Prostate gland (tissue), 2 donors: ENCODE results near the gene CTBP2. TPM values are rescaled to one million over a fixed set of nuclear protein-coding genes. Genes with fewer than 3 reads are reported as not detected.

Source experiments
- DNase-seq: peaks from one replicate; pipeline ENCODE4 v3.0.0-alpha.2; 2019; ENCODE audit warnings: low spot score
- H3K27ac ChIP-seq, 2 donors: fragments of 200-600 bp; sonication (generic); 2 replicates each; pipeline ENCODE4 v1.5.1; 2017 to 2019
- H3K27me3 ChIP-seq: fragments of 200-600 bp; sonication (generic); replicated peaks from 2 replicates; pipeline ENCODE4 v1.5.1; 2019; ENCODE audit not compliant: insufficient read depth
- H3K36me3 ChIP-seq, 2 donors: fragments of 200-600 bp; sonication (generic); 1 replicate in 1 of 2; 2 replicates in 1 of 2; pipeline versions ENCODE4 v1.5.1 to v1.8.1; 2017 to 2019
- H3K4me1 ChIP-seq: fragments of 200-600 bp; sonication (generic); replicated peaks from 2 replicates; pipeline ENCODE4 v1.5.1; 2019
- H3K4me3 ChIP-seq, 2 donors: fragments of 200-600 bp; sonication (generic); 2 replicates each; pipeline ENCODE4 v1.5.1; 2017 to 2019
- H3K9me3 ChIP-seq: fragments of 200-600 bp; sonication (generic); 2 replicates; pipeline ENCODE4 v1.5.1; 2017
- POLR2A ChIP-seq: fragments of 450-650 bp; IDR thresholded peaks from one replicate; pipeline ENCODE4 v1.6.1; 2016; ENCODE audit warnings: antibody characterized with exemption, mild to moderate bottlenecking
- POLR2AphosphoS5 ChIP-seq: sonication (generic); formaldehyde crosslinking; IDR thresholded peaks from one replicate; pipeline ENCODE4 v1.6.1; 2017; ENCODE audit warnings: antibody characterized with exemption
- WGBS: methylation state at CpG from one replicate; pipeline ENCODE4 v1.1.5; 2018; 5-methylcytosine and 5-hydroxymethylcytosine counted together
- intact Hi-C: fragments of 100-400 bp; cut with DNase I; formaldehyde crosslinking; loops from one replicate; pipeline ENCODE4 v1.14.2; 2022
- total RNA-seq, 2 donors: library from RNA; depleted of rRNA; stranded (reverse); fragments of >200 nt; gene quantifications; one replicate each; pipeline ENCODE4 v1.1.0, GENCODE V29; 2016
- TF ChIP-seq, protein P1 (sequence below), 4 experiments: fragments of 200-600 bp in 2 of 4; fragments of 450-650 bp in 2 of 4; sonication (generic) in 2 of 4; IDR thresholded peaks; 1 replicate in 3 of 4; 2 replicates in 1 of 4; pipeline ENCODE4 v1.5.1; 2016 to 2019; ENCODE audit warnings: antibody characterized with exemption in 4 of 4, mild to moderate bottlenecking in 2 of 4, moderate library complexity in 2 of 4

Gene CTBP2
- total RNA-seq, 2 donors from 2014 or later = 70.2 to 89.7 TPM

- H3K36me3 ChIP-seq = no peaks in the 10 kb centered on the region
- intact Hi-C loops = loop anchor here (5.0 to 10.0 kb wide), 3 partner anchors 40 to 243 kb away; no protein-coding TSS in a partner anchor
- WGBS = 24% methylated on average over 3 of the region's 3 CpGs
- peak overlapping the region; percentile 96 to 99 for H3K27ac ChIP-seq
- H3K4me1 ChIP-seq = peaks cover 24% of the 10 kb centered on the region
- no peaks in the 10 kb centered on the region for H3K9me3 ChIP-seq
- no peak for DNase-seq
- H3K27me3 ChIP-seq = no peaks in the 10 kb centered on the region
- TF ChIP-seq, protein P1, sequence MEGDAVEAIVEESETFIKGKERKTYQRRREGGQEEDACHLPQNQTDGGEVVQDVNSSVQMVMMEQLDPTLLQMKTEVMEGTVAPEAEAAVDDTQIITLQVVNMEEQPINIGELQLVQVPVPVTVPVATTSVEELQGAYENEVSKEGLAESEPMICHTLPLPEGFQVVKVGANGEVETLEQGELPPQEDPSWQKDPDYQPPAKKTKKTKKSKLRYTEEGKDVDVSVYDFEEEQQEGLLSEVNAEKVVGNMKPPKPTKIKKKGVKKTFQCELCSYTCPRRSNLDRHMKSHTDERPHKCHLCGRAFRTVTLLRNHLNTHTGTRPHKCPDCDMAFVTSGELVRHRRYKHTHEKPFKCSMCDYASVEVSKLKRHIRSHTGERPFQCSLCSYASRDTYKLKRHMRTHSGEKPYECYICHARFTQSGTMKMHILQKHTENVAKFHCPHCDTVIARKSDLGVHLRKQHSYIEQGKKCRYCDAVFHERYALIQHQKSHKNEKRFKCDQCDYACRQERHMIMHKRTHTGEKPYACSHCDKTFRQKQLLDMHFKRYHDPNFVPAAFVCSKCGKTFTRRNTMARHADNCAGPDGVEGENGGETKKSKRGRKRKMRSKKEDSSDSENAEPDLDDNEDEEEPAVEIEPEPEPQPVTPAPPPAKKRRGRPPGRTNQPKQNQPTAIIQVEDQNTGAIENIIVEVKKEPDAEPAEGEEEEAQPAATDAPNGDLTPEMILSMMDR (IDR thresholded peaks at IDR 0.05) = no peak
- no peak for TF ChIP-seq POLR2AphosphoS5
- no peak for TF ChIP-seq POLR2A
- H3K4me3 ChIP-seq = peak overlapping the region; percentile 92 to 96
Measured at GRCh38 chr10:125157505-125157904, 2.9 kb downstream of the CTBP2 start.

DNA sequence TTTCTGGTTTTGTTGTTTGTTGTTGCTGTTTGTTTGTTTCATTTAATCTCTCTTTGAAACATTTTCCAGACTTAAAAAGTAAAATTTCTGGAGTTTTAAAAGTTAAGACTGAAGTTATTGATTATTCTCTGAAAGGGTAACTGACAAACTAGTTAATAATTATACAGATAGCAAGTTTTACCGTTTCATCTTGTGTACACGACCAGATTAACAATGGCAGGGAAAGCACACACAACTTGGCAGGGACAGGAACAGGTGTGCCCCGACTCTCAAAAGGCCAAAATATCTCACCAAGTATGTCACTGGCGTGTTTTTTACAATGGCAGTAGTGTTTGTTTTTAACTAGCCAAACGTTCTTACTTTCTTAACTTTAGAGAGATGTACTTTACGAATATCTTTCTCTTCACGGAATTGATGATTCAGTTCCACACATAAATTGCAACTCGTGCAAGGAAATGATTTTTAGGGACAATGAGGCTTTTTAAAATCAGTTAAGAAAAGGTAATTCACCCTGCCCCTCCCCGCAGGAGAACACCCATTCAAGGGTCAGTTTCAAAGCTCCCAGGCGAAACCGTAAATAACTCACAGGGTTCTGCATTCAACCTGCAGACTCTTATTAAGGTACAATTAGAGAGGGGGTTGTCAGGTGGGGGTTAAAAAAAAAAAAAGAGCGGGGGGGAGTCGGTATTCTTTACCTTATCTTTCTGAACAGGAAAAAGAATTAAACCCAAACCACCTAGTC lies 3.5 kb downstream of the CTBP2 start:
- no peak for DNase-seq
- Histone ChIP-seq H3K27me3 (no peaks in the 10 kb centered on the region), H3K4me3 (peak overlapping the region; percentile 92 to 96), H3K27ac (peak overlapping the region; percentile 96 to 99), H3K9me3 (no peaks in the 10 kb centered on the region), H3K36me3 (no peaks in the 10 kb centered on the region), H3K4me1 (peaks cover 30% of the 10 kb centered on the region)
- 10% methylated on average over 13 of the region's 13 CpGs for WGBS
- TF ChIP-seq POLR2AphosphoS5 = peak; percentile 25
- TF ChIP-seq, protein P1 (IDR thresholded peaks at IDR 0.05) = no peak
- intact Hi-C loops = loop anchor here (5.0 to 10.0 kb wide), 3 partner anchors 40 to 242 kb away; no protein-coding TSS in a partner anchor

DNA sequence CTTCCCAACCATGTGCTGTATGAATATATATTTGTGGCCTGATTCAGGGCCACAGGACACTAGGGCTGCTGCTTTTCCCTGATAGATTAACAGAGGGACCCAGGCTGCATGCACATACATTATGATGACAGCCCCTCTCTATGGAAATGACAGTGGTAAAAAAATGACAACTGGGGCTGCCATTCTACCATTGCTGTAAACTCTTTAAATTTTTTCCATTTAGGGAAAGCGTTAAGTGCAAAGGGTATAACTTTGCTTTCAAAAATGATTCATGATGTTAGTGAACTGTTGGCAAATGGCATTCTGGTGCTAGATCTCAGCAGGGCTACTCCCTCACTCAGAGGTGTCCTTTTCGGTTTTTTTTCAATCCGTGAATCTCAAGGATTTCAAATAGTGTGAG lies 4.2 kb downstream of the CTBP2 start:
- no peak overlapping the region for H3K4me3 ChIP-seq
- DNase-seq = no peak

DNA sequence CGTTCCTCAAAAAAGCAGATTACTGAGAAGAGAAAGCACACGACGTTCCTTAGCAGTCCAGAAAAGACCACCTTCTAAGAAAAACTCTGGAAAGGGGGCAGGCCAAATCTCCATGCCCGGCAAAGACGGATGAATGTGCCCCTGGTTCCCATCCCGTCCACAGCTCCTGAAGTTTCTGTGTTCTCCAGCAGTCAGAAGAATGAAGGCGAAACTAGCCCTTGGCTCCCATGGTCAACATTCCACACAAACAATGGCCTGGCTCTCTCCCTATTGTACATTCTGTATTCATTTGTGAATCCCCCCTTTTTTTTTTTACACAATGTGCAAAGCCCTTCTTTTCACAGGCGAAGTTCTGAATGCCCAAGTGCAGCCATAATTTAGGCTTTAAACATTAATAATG lies 5.3 kb downstream of the CTBP2 start:
- H3K36me3 ChIP-seq = no peaks in the 10 kb centered on the region
- H3K4me3 ChIP-seq = peak overlapping the region in 1 of 2 donors; percentile 1
- H3K9me3 ChIP-seq = no peaks in the 10 kb centered on the region
- H3K27ac ChIP-seq = peak overlapping the region; percentile 96 to 99
- TF ChIP-seq, protein P1 (IDR thresholded peaks at IDR 0.05) = no peak
- TF ChIP-seq POLR2AphosphoS5 (no peak), POLR2A (no peak)
- H3K27me3 ChIP-seq = no peaks in the 10 kb centered on the region
- peaks cover 38% of the 10 kb centered on the region for H3K4me1 ChIP-seq
- intact Hi-C loops = loop anchor here (5.0 to 10.0 kb wide), 3 partner anchors 38 to 240 kb away; no protein-coding TSS in a partner anchor
- 9% methylated on average over 8 of the region's 8 CpGs for WGBS
- no peak for DNase-seq

More for the DNA sequence above, 4.2 kb downstream of the CTBP2 start:
- Histone ChIP-seq H3K9me3 (no peaks in the 10 kb centered on the region), H3K27me3 (no peaks in the 10 kb centered on the region), H3K4me1 (peaks cover 37% of the 10 kb centered on the region), H3K36me3 (no peaks in the 10 kb centered on the region), H3K27ac (peak overlapping the region; percentile 96 to 99)
- no peak for TF ChIP-seq POLR2AphosphoS5
- TF ChIP-seq, protein P1 (IDR thresholded peaks at IDR 0.05) = no peak
- TF ChIP-seq POLR2A = no peak
- intact Hi-C loops = loop anchor here (5.0 to 10.0 kb wide), 3 partner anchors 39 to 241 kb away; no protein-coding TSS in a partner anchor
- 29% methylated on average over 3 of the region's 3 CpGs for WGBS
